Activated T-helper 2 cell treated with anti-CD3 and anti-CD28 coated beads, Interferon-gamma antibody, Interleukin-2, Interleukin-4, amounts not matched to agents 10 μg/mL and 5 μg/mL and 100 μg/mL, durations not matched to agents 14 hours and 24 hours and 36 hours (primary cell): ENCODE measurements around the gene CNOT6L. TPM values are rescaled to one million over a fixed set of nuclear protein-coding genes. Genes with fewer than 3 reads are reported as not detected.
A peak's percentile ranks its signal among the peaks of the same experiment; 100 is the strongest.

Source experiments
- DNase-seq: peaks from one replicate; pipeline ENCODE4 v3.0.0; 2021; ENCODE audit warnings: low spot score
- H3K27ac Mint-ChIP-seq: one replicate; pipeline ENCODE4 v1.8.0; 2021; ENCODE audit warnings: mixed read lengths
- H3K27me3 Mint-ChIP-seq: one replicate; pipeline ENCODE4 v1.8.0; 2021; ENCODE audit warnings: low read depth, mixed read lengths
- H3K36me3 Mint-ChIP-seq: one replicate; pipeline ENCODE4 v1.8.0; 2021; ENCODE audit warnings: low read depth, mixed read lengths
- H3K4me1 Mint-ChIP-seq: one replicate; pipeline ENCODE4 v1.8.0; 2021; ENCODE audit warnings: low read depth, mixed read lengths
- H3K4me3 Mint-ChIP-seq: one replicate; pipeline ENCODE4 v1.8.0; 2021; ENCODE audit warnings: low read depth, mild to moderate bottlenecking, moderate library complexity, mixed read lengths
- H3K9me3 Mint-ChIP-seq: one replicate; pipeline ENCODE4 v1.8.0; 2021; ENCODE audit warnings: mixed read lengths
- intact Hi-C: fragments of 100-400 bp; cut with micrococcal nuclease; formaldehyde crosslinking; loops from one replicate; pipeline ENCODE4 v1.15.1; 2023
- total RNA-seq: library from RNA; stranded (reverse); gene quantifications from 2 replicates; pipeline ENCODE4 v1.2.3, GENCODE V29; 2022

The CNOT6L gene
- total RNA-seq, 1 donor from 2014 or later = 94.8 TPM

GRCh38 chr4:77818073-77818601 is 1.0 kb downstream of the CNOT6L start:
- peak overlapping the region; percentile 96 for H3K4me3 Mint-ChIP-seq
- DNase-seq = peak; percentile 34
- H3K27me3 Mint-ChIP-seq = no peaks in the 10 kb centered on the region
- intact Hi-C loops = loop anchor here (1.0 kb wide), 1 partner anchor 17 kb away; no protein-coding TSS in a partner anchor
- peaks cover 49% of the 10 kb centered on the region for H3K4me1 Mint-ChIP-seq
- no peaks in the 10 kb centered on the region for H3K9me3 Mint-ChIP-seq
- peak overlapping the region; percentile 95 for H3K27ac Mint-ChIP-seq
- peaks cover 37% of the 10 kb centered on the region for H3K36me3 Mint-ChIP-seq

GRCh38 chr4:77817304-77818072 is 1.7 kb downstream of the CNOT6L start:
- peak overlapping the region; percentile 95 for H3K27ac Mint-ChIP-seq
- peaks cover 52% of the 10 kb centered on the region for H3K4me1 Mint-ChIP-seq
- no peak for DNase-seq
- H3K9me3 Mint-ChIP-seq = no peaks in the 10 kb centered on the region
- peak overlapping the region; percentile 96 for H3K4me3 Mint-ChIP-seq
- intact Hi-C loops = loop anchor here (1.0 kb wide), 1 partner anchor 16 kb away; no protein-coding TSS in a partner anchor
- peaks cover 37% of the 10 kb centered on the region for H3K36me3 Mint-ChIP-seq
- H3K27me3 Mint-ChIP-seq = no peaks in the 10 kb centered on the region

- peaks cover 44% of the 10 kb centered on the region for H3K36me3 Mint-ChIP-seq
- DNase-seq = no peak
- intact Hi-C loops = no loop called here
- peaks cover 50% of the 10 kb centered on the region for H3K4me1 Mint-ChIP-seq
- H3K27me3 Mint-ChIP-seq = no peaks in the 10 kb centered on the region
- H3K27ac Mint-ChIP-seq = no peak overlapping the region
- no peak overlapping the region for H3K4me3 Mint-ChIP-seq
- H3K9me3 Mint-ChIP-seq = no peaks in the 10 kb centered on the region
Observed at GRCh38 chr4:77816546-77816945, 2.6 kb downstream of the CNOT6L start.

- Mint-ChIP-seq H3K4me3 (peak overlapping the region; percentile 19), H3K27ac (no peak overlapping the region), H3K27me3 (no peaks in the 10 kb centered on the region), H3K4me1 (peaks cover 49% of the 10 kb centered on the region), H3K36me3 (peaks cover 53% of the 10 kb centered on the region), H3K9me3 (no peaks in the 10 kb centered on the region)
- no peak for DNase-seq
- intact Hi-C loops = no loop called here
Observed at GRCh38 chr4:77815636-77816035, 3.5 kb downstream of the CNOT6L start.

- Mint-ChIP-seq H3K4me1 (peaks cover 34% of the 10 kb centered on the region), H3K9me3 (no peaks in the 10 kb centered on the region), H3K27me3 (no peaks in the 10 kb centered on the region), H3K36me3 (peaks cover 26% of the 10 kb centered on the region), H3K4me3 (no peak overlapping the region), H3K27ac (no peak overlapping the region)
- DNase-seq = no peak
- intact Hi-C loops = no loop called here
Observed at GRCh38 chr4:77805840-77806239, 13.3 kb downstream of the CNOT6L start.

- Mint-ChIP-seq H3K4me3 (no peak overlapping the region), H3K9me3 (no peaks in the 10 kb centered on the region), H3K4me1 (peaks cover 32% of the 10 kb centered on the region), H3K27ac (no peak overlapping the region), H3K36me3 (peaks cover 24% of the 10 kb centered on the region), H3K27me3 (no peaks in the 10 kb centered on the region)
- intact Hi-C loops = loop anchor here (5.0 kb wide), 2 partner anchors 58 to 67 kb away; partner anchors contain the start of gene MRPL1
- DNase-seq = no peak
Observed at GRCh38 chr4:77804471-77804870, 14.7 kb downstream of the CNOT6L start.

- H3K4me3 Mint-ChIP-seq = no peak overlapping the region
- H3K27ac Mint-ChIP-seq = peak overlapping the region; percentile 0
- no peaks in the 10 kb centered on the region for H3K27me3 Mint-ChIP-seq
- peaks cover 29% of the 10 kb centered on the region for H3K36me3 Mint-ChIP-seq
- no peak for DNase-seq
- intact Hi-C loops = loop anchor here (5.0 kb wide), 2 partner anchors 60 to 65 kb away; partner anchors contain the start of gene MRPL1
- H3K9me3 Mint-ChIP-seq = peaks cover 5% of the 10 kb centered on the region
- H3K4me1 Mint-ChIP-seq = peaks cover 39% of the 10 kb centered on the region
Observed at GRCh38 chr4:77802402-77802801, 16.8 kb downstream of the CNOT6L start.

- intact Hi-C loops = loop anchor here (1.0 to 5.0 kb wide), 3 partner anchors 17 to 64 kb away; partner anchors contain the start of gene MRPL1
Observed at GRCh38 chr4:77801260-77801608, 17.9 kb downstream of the CNOT6L start.

GRCh38 chr4:77800483-77801259 is 18.5 kb downstream of the CNOT6L start:
- intact Hi-C loops = loop anchor here (1.0 to 5.0 kb wide), 3 partner anchors 18 to 63 kb away; partner anchors contain the start of gene MRPL1
- Mint-ChIP-seq H3K4me1 (peaks cover 32% of the 10 kb centered on the region), H3K36me3 (peaks cover 38% of the 10 kb centered on the region)

More at GRCh38 chr4:77801260-77801608, 17.9 kb downstream of the CNOT6L start:
- no peaks in the 10 kb centered on the region for H3K27me3 Mint-ChIP-seq
- H3K27ac Mint-ChIP-seq = peak overlapping the region; percentile 89
- H3K9me3 Mint-ChIP-seq = peaks cover 13% of the 10 kb centered on the region
- H3K36me3 Mint-ChIP-seq = peaks cover 33% of the 10 kb centered on the region
- peak overlapping the region; percentile 70 for H3K4me3 Mint-ChIP-seq
- no peak for DNase-seq
- H3K4me1 Mint-ChIP-seq = peaks cover 36% of the 10 kb centered on the region

GRCh38 chr4:77800077-77800476 is 19.1 kb downstream of the CNOT6L start:
- no peak for DNase-seq
- Mint-ChIP-seq H3K9me3 (peaks cover 20% of the 10 kb centered on the region), H3K4me3 (no peak overlapping the region), H3K27me3 (no peaks in the 10 kb centered on the region), H3K36me3 (peaks cover 44% of the 10 kb centered on the region), H3K4me1 (peaks cover 31% of the 10 kb centered on the region), H3K27ac (no peak overlapping the region)
- intact Hi-C loops = loop anchor here (5.0 kb wide), 2 partner anchors 62 to 63 kb away; partner anchors contain the start of gene MRPL1

More at GRCh38 chr4:77800483-77801259, 18.5 kb downstream of the CNOT6L start:
- no peaks in the 10 kb centered on the region for H3K27me3 Mint-ChIP-seq
- H3K9me3 Mint-ChIP-seq = peaks cover 16% of the 10 kb centered on the region
- H3K27ac Mint-ChIP-seq = peak overlapping the region; percentile 89
- DNase-seq = no peak
- peak overlapping the region; percentile 70 for H3K4me3 Mint-ChIP-seq

- Mint-ChIP-seq H3K4me1 (peaks cover 38% of the 10 kb centered on the region), H3K36me3 (peaks cover 52% of the 10 kb centered on the region), H3K27me3 (no peaks in the 10 kb centered on the region), H3K27ac (no peak overlapping the region), H3K4me3 (no peak overlapping the region), H3K9me3 (peaks cover 24% of the 10 kb centered on the region)
- DNase-seq = no peak
- intact Hi-C loops = no loop called here
Observed at GRCh38 chr4:77798385-77798784, 20.8 kb downstream of the CNOT6L start.

- Mint-ChIP-seq H3K4me1 (peaks cover 36% of the 10 kb centered on the region), H3K27ac (no peak overlapping the region), H3K9me3 (peaks cover 24% of the 10 kb centered on the region), H3K4me3 (no peak overlapping the region), H3K36me3 (peaks cover 55% of the 10 kb centered on the region), H3K27me3 (no peaks in the 10 kb centered on the region)
- DNase-seq = no peak
- intact Hi-C loops = no loop called here
Observed at GRCh38 chr4:77797239-77797638, 21.9 kb downstream of the CNOT6L start.
